K562 (cell line): ENCODE results near the gene UBE2J2. TPM values are rescaled to one million over a fixed set of nuclear protein-coding genes. Genes with fewer than 3 reads are reported as not detected.

Experiments
- CCNT2 ChIP-seq: IDR thresholded peaks from 2 replicates; pipeline ENCODE4 v1.6.1; 2011; ENCODE audit warnings: borderline replicate concordance, low read depth, mild to moderate bottlenecking, moderate library complexity, mixed read lengths, low read length; ENCODE audit not compliant: insufficient read length; ENCODE audit errors: extremely low read depth
- ELF1 ChIP-seq: fragments of 200-800 bp; sonication (Bioruptor generic); IDR thresholded peaks from 2 replicates; pipeline ENCODE4 v1.6.1; 2016; ENCODE audit warnings: missing genetic modification characterization, missing compliant biosample characterization
- ELF2 ChIP-seq: fragments of 250-450 bp; sonication (Bioruptor Pico); IDR thresholded peaks from 2 replicates; pipeline ENCODE4 v1.5.0; 2021; ENCODE audit warnings: mild to moderate bottlenecking
- FOSL1 ChIP-seq: fragments of 200-800 bp; sonication (Bioruptor generic); conservative IDR thresholded peaks from 2 replicates; pipeline ENCODE4 v1.6.1; 2016; ENCODE audit warnings: missing genetic modification characterization, missing compliant biosample characterization
- FOXO4 ChIP-seq: fragments of 450-650 bp; formaldehyde crosslinking; IDR thresholded peaks from 2 replicates; pipeline ENCODE4 v1.4.0; 2020; ENCODE audit warnings: mild to moderate bottlenecking, moderate library complexity
- HDAC3 ChIP-seq: fragments of 450-650 bp; IDR thresholded peaks from 2 replicates; pipeline ENCODE4 v1.6.1; 2018; ENCODE audit warnings: borderline replicate concordance, mild to moderate bottlenecking, moderate library complexity; ENCODE audit not compliant: partially characterized antibody
- HOXB6 ChIP-seq: fragments of 250-450 bp; sonication (Bioruptor Pico); IDR thresholded peaks from 2 replicates; pipeline ENCODE4 v1.5.1; 2022; ENCODE audit warnings: mild to moderate bottlenecking, borderline replicate concordance
- ILK ChIP-seq: fragments of 450-650 bp; IDR thresholded peaks from 2 replicates; pipeline ENCODE4 v1.6.1; 2016; ENCODE audit warnings: missing genetic modification characterization, low read depth, mild to moderate bottlenecking, missing compliant biosample characterization, moderate library complexity, borderline replicate concordance
- MAZ ChIP-seq, 2 experiments: fragments of 450-650 bp in 1 of 2; sonication (generic) in 1 of 2; formaldehyde crosslinking; IDR thresholded peaks in 1 of 2; conservative IDR thresholded peaks in 1 of 2; 2 replicates each; pipeline versions ENCODE4 v1.4.0 to v1.5.0; 2020; ENCODE audit warnings: mild to moderate bottlenecking in 1 of 2, missing genetic modification reagents in 1 of 2
- MYC ChIP-seq, 2 experiments: fragments of 250-450 bp in 1 of 2; sonication (Bioruptor Pico) in 1 of 2; IDR thresholded peaks; 2 replicates each; pipeline versions ENCODE4 v1.5.1 to v1.6.1; 2012 to 2021; ENCODE audit warnings: low read depth in 2 of 2, borderline replicate concordance in 1 of 2, improper control_type of control experiment in 1 of 2, low read length in 1 of 2, mild to moderate bottlenecking in 1 of 2, moderate library complexity in 1 of 2
- POU5F1 ChIP-seq: fragments of 150-350 bp; IDR thresholded peaks from 2 replicates; pipeline ENCODE4 v1.6.1; 2014; ENCODE audit warnings: borderline replicate concordance, low read length, low read depth, mild to moderate bottlenecking; ENCODE audit not compliant: partially characterized antibody
- THAP7 ChIP-seq: fragments of 250-450 bp; sonication (Bioruptor Pico); IDR thresholded peaks from 2 replicates; pipeline ENCODE4 v1.5.0; 2021
- ZNF232 ChIP-seq: sonication (generic); formaldehyde crosslinking; IDR thresholded peaks from 2 replicates; pipeline ENCODE4 v1.8.0; 2022; ENCODE audit warnings: mild to moderate bottlenecking, missing genetic modification reagents
- ZNF785 ChIP-seq: fragments of 250-450 bp; sonication (Bioruptor Pico); IDR thresholded peaks from 2 replicates; pipeline ENCODE4 v1.4.0; 2020; ENCODE audit warnings: mild to moderate bottlenecking
- polyA plus RNA-seq, 8 experiments: library from polyadenylated mRNA; depleted of rRNA in 4 of 8; stranded (reverse) in 5 of 8; unstranded in 3 of 8; fragments of >200 nt; fragmentation: Nextera tagmentation in 2 of 8; fragmentation: Illumina TruSeq in 1 of 8; extraction: Ambion mirVana in 2 of 8; extraction: Trizol in 1 of 8; gene quantifications; 2 replicates each; pipeline versions ENCODE4 v1.2.1 to v1.2.3, GENCODE V29; 2011 to 2014; ENCODE audit warnings: inconsistent platforms in 1 of 8, missing spikeins in 1 of 8
- total RNA-seq, 7 experiments: library from RNA; depleted of rRNA in 6 of 7; stranded (reverse); fragments of >200 nt in 6 of 7; fragmentation: Illumina TruSeq in 2 of 7; extraction: Trizol in 2 of 7; gene quantifications; 2 replicates each; pipeline versions ENCODE4 v1.2.1 to v1.2.3, GENCODE V29; 2011 to 2021; ENCODE audit warnings: low replicate concordance in 1 of 7
- TF ChIP-seq, protein P1 (sequence below): fragments of 250-450 bp; sonication (Bioruptor Pico); IDR thresholded peaks from 2 replicates; pipeline ENCODE4 v1.5.1; 2021; ENCODE audit warnings: mild to moderate bottlenecking
- TF ChIP-seq, protein P2 (sequence below): IDR thresholded peaks from 3 replicates; pipeline ENCODE4 v1.6.1; 2011; ENCODE audit warnings: borderline replicate concordance, mild to moderate bottlenecking; ENCODE audit not compliant: insufficient read length, insufficient read depth
- TF ChIP-seq, protein P3 (sequence below): fragments of 250-450 bp; sonication (Bioruptor Pico); IDR thresholded peaks from 2 replicates; pipeline ENCODE4 v1.4.0; 2020; ENCODE audit warnings: mild to moderate bottlenecking, moderate library complexity

Gene UBE2J2
- total and polyA plus RNA-seq, 9 of the 15 experiments (the other 6 are each of a cell fraction or from before 2014, with no cell fraction given) = 0.93 to 112 (median 75.5) TPM

GRCh38 chr1:1273512-1274298 is at the start of gene UBE2J2 (continued):
- TF ChIP-seq ILK (tag) = no peak
- TF ChIP-seq HOXB6 (CRISPR knock-in tag) = no peak
- TF ChIP-seq FOXO4 (CRISPR knock-in tag) = no peak
- TF ChIP-seq MYC (IDR thresholded peaks at IDR 0.05; ENCODE audit: low read depth, low read length) = peak; percentile 62; the same call in 1 of the 2 replicates
- peak; percentile 43; the same call in 1 of the 2 replicates for TF ChIP-seq MYC (CRISPR knock-in tag; IDR thresholded peaks at IDR 0.05; ENCODE audit: borderline replicate concordance, low read depth)
- no peak for TF ChIP-seq ZNF232 (CRISPR knock-in tag)
- no peak for TF ChIP-seq ELF2
- peak; percentile 39; the same call in 1 of the 2 replicates for TF ChIP-seq FOSL1 (tag)
- TF ChIP-seq POU5F1 = no peak
- TF ChIP-seq, protein P1, sequence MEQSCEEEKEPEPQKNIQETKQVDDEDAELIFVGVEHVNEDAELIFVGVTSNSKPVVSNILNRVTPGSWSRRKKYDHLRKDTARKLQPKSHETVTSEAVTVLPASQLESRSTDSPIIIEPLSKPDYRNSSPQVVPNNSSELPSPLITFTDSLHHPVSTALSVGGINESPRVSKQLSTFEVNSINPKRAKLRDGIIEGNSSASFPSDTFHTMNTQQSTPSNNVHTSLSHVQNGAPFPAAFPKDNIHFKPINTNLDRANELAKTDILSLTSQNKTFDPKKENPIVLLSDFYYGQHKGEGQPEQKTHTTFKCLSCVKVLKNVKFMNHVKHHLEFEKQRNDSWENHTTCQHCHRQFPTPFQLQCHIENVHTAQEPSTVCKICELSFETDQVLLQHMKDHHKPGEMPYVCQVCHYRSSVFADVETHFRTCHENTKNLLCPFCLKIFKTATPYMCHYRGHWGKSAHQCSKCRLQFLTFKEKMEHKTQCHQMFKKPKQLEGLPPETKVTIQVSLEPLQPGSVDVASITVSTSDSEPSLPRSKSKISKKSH (CRISPR knock-in tag) = no peak
- peak; percentile 80 for TF ChIP-seq ELF1 (tag)
- TF ChIP-seq ZNF785 (CRISPR knock-in tag) = no peak
- peak; percentile 85 to 93 for TF ChIP-seq MAZ (CRISPR knock-in tag; conservative IDR thresholded peaks at IDR 0.05 in 1 of 2, IDR thresholded peaks at IDR 0.05 in 1 of 2)
- TF ChIP-seq HDAC3 = no peak
- TF ChIP-seq CCNT2 = peak; percentile 39
- TF ChIP-seq THAP7 (CRISPR knock-in tag) = no peak
- TF ChIP-seq, protein P2, sequence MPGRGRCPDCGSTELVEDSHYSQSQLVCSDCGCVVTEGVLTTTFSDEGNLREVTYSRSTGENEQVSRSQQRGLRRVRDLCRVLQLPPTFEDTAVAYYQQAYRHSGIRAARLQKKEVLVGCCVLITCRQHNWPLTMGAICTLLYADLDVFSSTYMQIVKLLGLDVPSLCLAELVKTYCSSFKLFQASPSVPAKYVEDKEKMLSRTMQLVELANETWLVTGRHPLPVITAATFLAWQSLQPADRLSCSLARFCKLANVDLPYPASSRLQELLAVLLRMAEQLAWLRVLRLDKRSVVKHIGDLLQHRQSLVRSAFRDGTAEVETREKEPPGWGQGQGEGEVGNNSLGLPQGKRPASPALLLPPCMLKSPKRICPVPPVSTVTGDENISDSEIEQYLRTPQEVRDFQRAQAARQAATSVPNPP = no peak
- TF ChIP-seq, protein P3, sequence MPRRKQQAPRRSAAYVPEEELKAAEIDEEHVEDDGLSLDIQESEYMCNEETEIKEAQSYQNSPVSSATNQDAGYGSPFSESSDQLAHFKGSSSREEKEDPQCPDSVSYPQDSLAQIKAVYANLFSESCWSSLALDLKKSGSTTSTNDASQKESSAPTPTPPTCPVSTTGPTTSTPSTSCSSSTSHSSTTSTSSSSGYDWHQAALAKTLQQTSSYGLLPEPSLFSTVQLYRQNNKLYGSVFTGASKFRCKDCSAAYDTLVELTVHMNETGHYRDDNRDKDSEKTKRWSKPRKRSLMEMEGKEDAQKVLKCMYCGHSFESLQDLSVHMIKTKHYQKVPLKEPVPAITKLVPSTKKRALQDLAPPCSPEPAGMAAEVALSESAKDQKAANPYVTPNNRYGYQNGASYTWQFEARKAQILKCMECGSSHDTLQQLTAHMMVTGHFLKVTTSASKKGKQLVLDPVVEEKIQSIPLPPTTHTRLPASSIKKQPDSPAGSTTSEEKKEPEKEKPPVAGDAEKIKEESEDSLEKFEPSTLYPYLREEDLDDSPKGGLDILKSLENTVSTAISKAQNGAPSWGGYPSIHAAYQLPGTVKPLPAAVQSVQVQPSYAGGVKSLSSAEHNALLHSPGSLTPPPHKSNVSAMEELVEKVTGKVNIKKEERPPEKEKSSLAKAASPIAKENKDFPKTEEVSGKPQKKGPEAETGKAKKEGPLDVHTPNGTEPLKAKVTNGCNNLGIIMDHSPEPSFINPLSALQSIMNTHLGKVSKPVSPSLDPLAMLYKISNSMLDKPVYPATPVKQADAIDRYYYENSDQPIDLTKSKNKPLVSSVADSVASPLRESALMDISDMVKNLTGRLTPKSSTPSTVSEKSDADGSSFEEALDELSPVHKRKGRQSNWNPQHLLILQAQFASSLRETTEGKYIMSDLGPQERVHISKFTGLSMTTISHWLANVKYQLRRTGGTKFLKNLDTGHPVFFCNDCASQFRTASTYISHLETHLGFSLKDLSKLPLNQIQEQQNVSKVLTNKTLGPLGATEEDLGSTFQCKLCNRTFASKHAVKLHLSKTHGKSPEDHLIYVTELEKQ = no peak
